Common myeloid progenitor, CD34-positive (primary cell): ENCODE results near the gene MAPKAP1.
"Not testable (repeated sequence)": the region's sequence is repeated elsewhere in the genome, so short reads cannot be mapped to it uniquely, and the experiment has no call there.

Source experiments
- CTCF ChIA-PET: fragments of 350-600 bp; sonication (Branson Sonifier 250); formaldehyde crosslinking; loops from one replicate; lab custom pipeline; 2021; ENCODE audit warnings: antibody characterized with exemption; lab: Charles Lee
- POLR2A ChIA-PET: fragments of 350-600 bp; sonication (Branson Sonifier 250); formaldehyde crosslinking; loops from one replicate; lab custom pipeline; 2021; ENCODE audit warnings: antibody characterized with exemption; lab: Charles Lee
- DNase-seq, 3 donors: peaks; one replicate each; pipeline versions ENCODE4 v3.0.0 to v3.0.0-alpha.2; 2013
- H3K27ac ChIP-seq, 2 experiments: 1 replicate in 1 of 2; 2 replicates in 1 of 2; pipeline ENCODE4 v1.7.0; 2013; ENCODE audit warnings: inconsistent platforms in 2 of 2, low read length in 2 of 2, mild to moderate bottlenecking in 2 of 2, low read depth in 1 of 2, moderate library complexity in 1 of 2; ENCODE audit not compliant: severe bottlenecking in 2 of 2, insufficient read depth in 1 of 2, poor library complexity in 1 of 2
- H3K27me3 ChIP-seq, 5 experiments: replicated peaks in 2 of 5; 1 replicate in 3 of 5; 2 replicates in 2 of 5; pipeline versions ENCODE4 v1.6.1 to v1.7.0; 2013; ENCODE audit warnings: low read length in 4 of 5, mild to moderate bottlenecking in 2 of 5, moderate library complexity in 2 of 5, inconsistent platforms in 1 of 5; ENCODE audit not compliant: insufficient read depth in 5 of 5, control insufficient read depth in 4 of 5
- H3K36me3 ChIP-seq, 4 experiments: 1 replicate in 2 of 4; 2 replicates in 2 of 4; pipeline versions ENCODE4 v1.6.1 to v1.7.0; 2013; ENCODE audit warnings: low read length in 3 of 4, control low read depth in 1 of 4, mild to moderate bottlenecking in 1 of 4; ENCODE audit not compliant: control insufficient read depth in 4 of 4, insufficient read depth in 4 of 4
- H3K4me1 ChIP-seq, 4 experiments: 1 replicate in 3 of 4; 2 replicates in 1 of 4; pipeline versions ENCODE4 v1.6.1 to v1.7.1; 2013; ENCODE audit warnings: low read length in 3 of 4, mild to moderate bottlenecking in 3 of 4, control low read depth in 1 of 4, inconsistent platforms in 1 of 4, moderate library complexity in 1 of 4; ENCODE audit not compliant: control insufficient read depth in 4 of 4, insufficient read depth in 4 of 4; ENCODE audit errors: control extremely low read depth in 1 of 4
- H3K4me3 ChIP-seq, 7 experiments: 1 replicate in 4 of 7; 2 replicates in 3 of 7; pipeline versions ENCODE4 v1.5.1 to v1.7.0; 2013; ENCODE audit warnings: mild to moderate bottlenecking in 7 of 7, low read length in 6 of 7, moderate library complexity in 6 of 7, inconsistent platforms in 2 of 7, low read depth in 2 of 7, control low read depth in 1 of 7; ENCODE audit not compliant: insufficient read depth in 4 of 7, control insufficient read depth in 1 of 7; ENCODE audit errors: extremely low read depth in 1 of 7
- H3K9me3 ChIP-seq, 5 experiments: 1 replicate in 4 of 5; 2 replicates in 1 of 5; pipeline versions ENCODE4 v1.6.1 to v1.7.1; 2013; ENCODE audit warnings: low read length in 4 of 5, mild to moderate bottlenecking in 2 of 5, inconsistent platforms in 1 of 5, low read depth in 1 of 5, moderate library complexity in 1 of 5; ENCODE audit not compliant: control insufficient read depth in 4 of 5, insufficient read depth in 2 of 5; ENCODE audit errors: control extremely low read depth in 1 of 5
- WGBS: methylation state at CpG from one replicate; pipeline ENCODE4 v1.1.5; 2013; ENCODE audit not compliant: insufficient coverage; 5-methylcytosine and 5-hydroxymethylcytosine counted together

MAPKAP1 gene

DNA sequence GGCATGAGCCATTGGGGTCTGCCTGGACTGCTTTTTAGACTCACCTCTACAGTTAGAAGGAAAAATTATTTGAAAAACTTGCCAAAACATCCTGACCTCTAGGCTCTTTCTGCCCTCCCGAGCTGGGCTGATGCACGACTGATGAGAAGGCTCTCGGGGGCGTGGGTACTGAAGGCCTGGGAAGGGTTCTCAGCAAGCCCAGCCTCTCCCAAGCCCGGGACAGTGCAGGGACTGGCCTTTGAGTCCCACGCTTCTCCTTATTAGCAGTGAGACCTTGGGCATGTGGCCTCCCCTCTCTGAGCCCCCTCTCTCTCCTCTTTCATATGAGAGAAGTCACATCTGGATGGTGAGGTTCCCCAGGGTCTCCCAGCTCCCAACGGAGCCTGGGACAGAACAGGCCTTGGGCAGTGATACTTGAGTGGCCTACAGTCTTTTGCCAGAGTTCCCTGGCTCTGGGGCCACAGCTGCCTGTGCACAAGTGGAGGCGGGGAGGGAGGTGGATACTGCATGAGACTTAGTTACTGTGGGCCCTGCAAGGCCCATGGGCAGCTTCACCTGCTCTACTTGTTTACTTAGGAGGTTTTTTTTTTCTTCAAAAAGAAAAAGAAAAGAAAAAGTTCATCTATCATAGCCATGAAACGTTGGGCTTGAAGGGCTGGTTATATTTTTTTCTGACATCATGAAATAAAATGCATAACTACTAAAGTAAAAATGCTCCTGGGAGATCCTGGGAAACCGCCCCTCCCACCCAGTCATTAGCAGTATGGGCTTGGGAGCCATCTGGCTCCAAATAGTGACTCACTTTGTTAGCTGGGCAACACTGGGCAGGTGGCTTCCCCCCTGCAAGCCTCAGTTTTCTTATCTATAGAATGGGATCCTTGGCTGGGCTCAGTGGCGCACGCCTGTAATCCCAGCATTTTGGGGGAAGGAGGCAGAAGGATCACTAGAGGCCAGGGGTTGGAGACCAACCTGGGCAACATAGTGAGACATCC is 306.0 kb downstream of the MAPKAP1 start:
- POLR2A ChIA-PET, result no interaction called here
- no peak overlapping the region for H3K4me3 ChIP-seq
- no peak for DNase-seq

DNA sequence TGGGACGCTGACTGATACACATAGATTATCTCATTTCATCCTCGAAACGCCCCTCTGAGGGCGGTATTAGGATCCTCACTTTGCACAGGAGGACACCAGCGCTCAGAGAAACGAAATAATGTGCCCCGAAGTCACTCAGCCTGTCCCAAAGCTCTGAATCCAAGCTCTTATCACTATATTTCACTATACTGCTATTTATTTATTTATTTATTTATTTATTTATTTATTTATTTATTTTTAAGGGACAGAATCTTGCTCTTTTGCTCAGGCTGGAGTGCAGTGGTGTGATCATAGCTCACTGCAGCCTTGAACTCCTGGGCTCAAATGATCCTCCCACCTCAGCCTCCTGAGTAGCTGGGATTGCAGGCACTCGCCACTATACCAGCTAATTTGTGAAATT is 306.8 kb downstream of the MAPKAP1 start:
- H3K9me3 ChIP-seq, H3K4me1 ChIP-seq, H3K27ac ChIP-seq, H3K4me3 ChIP-seq, H3K27me3 ChIP-seq, DNase-seq, H3K36me3 ChIP-seq, POLR2A ChIA-PET: not testable (repeated sequence)
- WGBS, result 95% methylated on average over 4 of the region's 8 CpGs
- CTCF ChIA-PET, result interaction anchor here (1.4 kb wide), 1 partner anchor 11 kb away, joined by 3 read pairs; no protein-coding TSS in a partner anchor

More for the DNA sequence above, 306.0 kb downstream of the MAPKAP1 start:
- Histone ChIP-seq H3K4me1 (no peaks in the 10 kb centered on the region), H3K27ac (no peak overlapping the region), H3K36me3 (no peaks in the 10 kb centered on the region), H3K27me3 (no peaks in the 10 kb centered on the region), H3K9me3 (no peaks in the 10 kb centered on the region)
- CTCF ChIA-PET, result no interaction called here
- WGBS, result 95% methylated on average over 6 of the region's 12 CpGs

DNA sequence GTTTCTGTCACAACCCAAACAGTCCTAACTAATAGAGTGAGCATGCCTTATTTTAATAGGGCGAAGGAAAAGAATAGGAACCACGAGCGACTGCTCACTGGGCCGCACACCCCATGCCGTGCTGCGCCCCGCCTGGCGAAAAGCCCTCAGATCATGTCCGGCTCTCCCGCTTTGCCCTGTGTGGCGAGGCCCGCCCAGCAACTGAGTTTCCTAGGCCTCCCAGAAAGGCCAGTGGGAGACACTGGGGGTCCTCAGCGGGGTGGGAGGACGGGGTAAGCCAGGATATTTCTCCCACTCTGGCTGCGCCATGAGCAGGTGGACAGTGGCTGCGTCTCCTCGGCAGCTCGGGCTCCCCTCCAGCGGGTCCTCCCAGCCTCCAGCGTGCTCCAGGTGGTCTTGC is 307.3 kb downstream of the MAPKAP1 start:
- CTCF ChIA-PET, result interaction anchor here (1.4 kb wide), 1 partner anchor 10 kb away, joined by 3 read pairs; no protein-coding TSS in a partner anchor
- 96% methylated on average over 20 of the region's 20 CpGs for WGBS
- POLR2A ChIA-PET, result no interaction called here

DNA sequence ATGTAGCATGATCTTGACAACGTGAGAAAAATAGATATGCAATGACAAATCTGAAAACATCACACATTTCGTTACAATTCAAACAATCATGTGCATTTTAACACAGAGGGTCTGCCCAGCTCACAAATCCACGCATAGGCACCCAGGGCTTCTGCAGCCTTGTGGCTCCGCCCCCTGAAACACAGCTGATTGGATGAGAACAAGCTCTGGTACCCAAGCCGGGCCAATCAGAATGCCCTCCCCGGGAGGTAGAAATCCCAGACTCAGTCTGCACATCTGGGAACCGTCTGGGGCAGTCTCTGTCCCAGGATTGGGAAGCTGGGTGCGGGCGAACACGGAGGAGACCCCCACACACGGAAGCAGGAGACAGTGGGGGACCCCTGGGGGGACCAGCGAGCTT is 307.8 kb downstream of the MAPKAP1 start:
- POLR2A ChIA-PET, result no interaction called here
- DNase-seq, result no peak
- 97% methylated on average over 11 of the region's 12 CpGs for WGBS
- Histone ChIP-seq H3K27me3 (no peaks in the 10 kb centered on the region), H3K4me3 (no peak overlapping the region), H3K27ac (no peak overlapping the region), H3K4me1 (no peaks in the 10 kb centered on the region), H3K9me3 (no peaks in the 10 kb centered on the region), H3K36me3 (no peaks in the 10 kb centered on the region)
- CTCF ChIA-PET, result interaction anchor here (1.4 kb wide), 1 partner anchor 9 kb away, joined by 3 read pairs; no protein-coding TSS in a partner anchor

More for the DNA sequence above, 307.3 kb downstream of the MAPKAP1 start:
- Histone ChIP-seq H3K4me3 (no peak overlapping the region), H3K9me3 (no peaks in the 10 kb centered on the region), H3K27ac (no peak overlapping the region), H3K27me3 (no peaks in the 10 kb centered on the region), H3K4me1 (no peaks in the 10 kb centered on the region), H3K36me3 (no peaks in the 10 kb centered on the region)
- no peak for DNase-seq

DNA sequence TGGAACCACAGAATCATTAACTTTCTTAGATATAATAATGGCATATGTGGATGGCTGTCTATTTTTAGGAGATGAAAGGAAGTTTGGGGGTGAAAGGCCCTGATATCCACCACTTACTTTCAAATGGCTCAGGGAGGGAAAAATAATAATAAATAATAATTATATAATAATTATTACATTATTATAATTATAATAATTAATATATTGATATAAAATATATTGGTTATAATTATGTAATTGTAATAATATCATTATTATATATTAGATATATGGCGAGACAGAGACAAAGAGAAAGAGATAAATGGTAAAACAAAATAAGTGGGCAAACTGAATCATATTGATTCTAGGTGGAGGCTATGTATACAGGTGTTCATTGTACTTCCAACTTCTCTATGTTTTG is 308.8 kb downstream of the MAPKAP1 start:
- no peaks in the 10 kb centered on the region for H3K4me1 ChIP-seq
- H3K27ac ChIP-seq, result no peak overlapping the region
- H3K4me3 ChIP-seq, result no peak overlapping the region
- ChIA-PET POLR2A (no interaction called here), CTCF (no interaction called here)
- WGBS, result no CpG with 5 or more reads among the region's 1 CpG
- no peaks in the 10 kb centered on the region for H3K27me3 ChIP-seq
- no peaks in the 10 kb centered on the region for H3K9me3 ChIP-seq
- DNase-seq, result no peak
- H3K36me3 ChIP-seq, result no peaks in the 10 kb centered on the region

DNA sequence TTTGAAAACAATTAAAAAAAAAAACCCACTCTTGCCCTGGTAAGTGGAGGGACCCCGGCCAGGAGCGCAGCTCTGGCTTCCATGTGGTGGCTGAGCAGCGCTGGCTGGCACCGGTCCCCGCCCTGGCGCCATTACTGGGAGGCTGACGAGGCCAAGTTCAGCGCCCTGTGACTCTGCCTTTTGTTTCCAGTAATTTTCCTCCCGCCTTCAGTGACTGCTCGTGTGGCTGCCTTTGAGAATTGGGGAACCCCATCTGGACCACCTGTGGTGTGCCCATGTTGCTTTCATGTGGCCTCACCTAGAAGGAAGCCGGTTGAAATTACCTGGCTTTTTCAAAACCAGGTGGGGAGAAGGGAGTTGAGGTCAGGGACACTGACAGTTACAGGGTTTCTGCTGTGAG is 309.3 kb downstream of the MAPKAP1 start:
- Histone ChIP-seq H3K27me3 (no peaks in the 10 kb centered on the region), H3K4me1 (no peaks in the 10 kb centered on the region), H3K27ac (no peak overlapping the region), H3K9me3 (no peaks in the 10 kb centered on the region), H3K36me3 (no peaks in the 10 kb centered on the region), H3K4me3 (no peak overlapping the region)
- POLR2A ChIA-PET, result no interaction called here
- no peak for DNase-seq
- CTCF ChIA-PET, result no interaction called here
- WGBS, result 95% methylated on average over 11 of the region's 11 CpGs

DNA sequence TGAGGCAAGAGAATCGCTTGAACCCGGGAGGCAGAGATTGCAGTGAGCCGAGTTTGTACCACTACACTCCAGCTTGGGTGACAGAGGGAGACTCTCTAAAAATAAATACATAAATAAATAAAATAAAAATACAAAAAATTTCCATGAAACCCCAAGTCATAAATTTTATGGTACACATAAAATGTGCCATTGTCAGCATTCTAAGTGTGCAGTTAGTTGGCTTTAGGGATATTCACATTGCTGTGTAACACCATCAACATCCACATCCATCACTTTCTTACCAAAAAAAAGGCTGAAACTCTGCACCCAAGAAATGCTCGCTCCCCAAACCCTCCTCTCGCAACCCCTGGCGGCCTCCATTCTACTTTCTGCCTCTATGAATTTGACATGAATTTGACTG is 310.2 kb downstream of the MAPKAP1 start:
- CTCF ChIA-PET, result no interaction called here
- Histone ChIP-seq H3K4me1 (no peaks in the 10 kb centered on the region), H3K27ac (no peak overlapping the region), H3K36me3 (no peaks in the 10 kb centered on the region), H3K27me3 (no peaks in the 10 kb centered on the region), H3K4me3 (no peak overlapping the region), H3K9me3 (no peaks in the 10 kb centered on the region)
- 100% methylated on average over 3 of the region's 6 CpGs for WGBS
- no peak for DNase-seq
- POLR2A ChIA-PET, result no interaction called here
